ENCODE measurements around the gene TTC23L.

TTC23L gene

GRCh38 chr5:34868791-34869190 lies 29.8 kb downstream of the TTC23L start:
- in situ Hi-C loops (cut with MboI; ENCODE audit: low sequenced_read_pairs), result no loop called here

- in situ Hi-C loops (cut with MboI; ENCODE audit: low sequenced_read_pairs), result no loop called here
Observed at GRCh38 chr5:34869256-34869655, 30.3 kb downstream of the TTC23L start.

DNA sequence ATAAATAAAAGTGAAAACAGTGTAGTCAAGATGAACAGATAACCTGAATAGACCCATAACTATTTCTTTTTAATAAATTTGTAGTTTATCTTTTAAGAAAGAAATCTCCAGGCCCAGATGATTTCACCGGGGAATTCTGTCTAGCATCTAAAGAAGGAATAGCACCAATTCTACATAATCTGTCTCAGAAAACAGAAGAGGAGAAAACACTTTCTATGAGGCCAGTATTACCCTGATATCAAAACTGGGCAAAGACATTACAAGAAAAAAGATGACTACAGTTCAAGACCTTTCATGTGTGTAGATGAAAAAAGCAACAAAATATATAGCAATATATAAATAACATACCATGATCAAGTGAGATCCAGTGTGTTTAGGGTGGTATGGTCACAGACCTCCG lies 31.4 kb downstream of the TTC23L start:
- in situ Hi-C loops (cut with MboI; ENCODE audit: low sequenced_read_pairs), result no loop called here

GRCh38 chr5:34876275-34876674 lies 37.3 kb downstream of the TTC23L start:
- in situ Hi-C loops (cut with MboI; ENCODE audit: low sequenced_read_pairs), result loop anchor here (25.0 kb wide), 1 partner anchor 389 kb away; no protein-coding TSS in a partner anchor

DNA sequence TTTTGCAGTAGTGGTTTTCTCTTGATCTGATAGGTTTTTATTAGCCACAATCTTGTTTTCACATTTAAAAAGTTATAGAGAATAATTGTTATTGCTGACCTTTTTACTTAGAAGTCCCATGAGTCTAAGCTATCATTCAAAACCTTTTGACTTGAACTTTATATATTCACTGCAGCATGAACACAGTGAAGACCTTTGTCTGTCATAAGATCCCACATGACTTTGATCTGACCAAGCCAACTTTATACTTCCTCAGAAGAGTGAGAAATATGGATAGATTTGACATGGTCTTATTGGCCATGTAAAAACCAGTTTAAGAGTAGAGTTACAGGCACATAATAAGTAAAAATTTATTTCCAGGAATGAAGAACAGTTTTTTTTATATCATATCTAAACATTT lies 42.3 kb downstream of the TTC23L start:
- in situ Hi-C loops (cut with MboI; ENCODE audit: low sequenced_read_pairs), result loop anchor here (25.0 kb wide), 1 partner anchor 394 kb away; no protein-coding TSS in a partner anchor

DNA sequence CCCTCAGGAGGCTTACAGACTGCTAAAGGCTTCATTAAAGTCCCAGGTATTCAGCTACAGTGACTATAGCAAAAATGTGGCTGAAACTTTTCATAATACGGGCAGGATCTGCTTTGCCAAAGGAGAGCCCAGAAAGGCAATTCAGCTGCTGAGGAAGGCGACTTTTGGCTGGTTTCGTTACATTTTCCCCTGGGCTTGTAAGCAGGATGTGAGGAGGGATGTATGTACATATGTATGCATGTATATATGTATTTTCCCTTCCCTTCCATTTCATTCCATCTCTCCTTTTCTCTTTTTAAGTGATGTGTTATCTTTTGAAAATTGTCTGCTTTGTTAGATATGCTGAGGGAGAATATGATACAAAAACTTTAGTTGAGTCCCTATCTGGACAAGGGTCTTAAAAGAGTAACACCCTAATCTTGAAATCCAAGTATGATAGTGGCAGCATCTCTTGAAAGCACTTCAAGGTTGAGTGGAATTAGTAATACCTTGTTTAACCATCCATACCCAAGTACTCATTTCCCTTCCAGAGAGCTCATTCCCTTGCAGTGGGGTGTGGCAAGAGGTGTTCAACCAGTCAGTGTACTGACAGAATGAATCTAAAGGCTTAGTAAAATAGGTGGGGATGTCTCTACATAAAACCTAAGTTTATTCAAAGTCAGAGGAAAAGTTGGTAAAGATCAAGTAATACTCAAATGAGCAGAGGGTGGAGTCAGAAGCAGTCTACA lies 47.6 kb downstream of the TTC23L start:
- in situ Hi-C loops (cut with MboI; ENCODE audit: low sequenced_read_pairs), result loop anchor here (25.0 kb wide), 1 partner anchor 399 kb away; no protein-coding TSS in a partner anchor

GRCh38 chr5:34889394-34889793 lies 50.4 kb downstream of the TTC23L start:
- in situ Hi-C loops (cut with MboI; ENCODE audit: low sequenced_read_pairs), result loop anchor here (25.0 kb wide), 1 partner anchor 402 kb away; no protein-coding TSS in a partner anchor

DNA sequence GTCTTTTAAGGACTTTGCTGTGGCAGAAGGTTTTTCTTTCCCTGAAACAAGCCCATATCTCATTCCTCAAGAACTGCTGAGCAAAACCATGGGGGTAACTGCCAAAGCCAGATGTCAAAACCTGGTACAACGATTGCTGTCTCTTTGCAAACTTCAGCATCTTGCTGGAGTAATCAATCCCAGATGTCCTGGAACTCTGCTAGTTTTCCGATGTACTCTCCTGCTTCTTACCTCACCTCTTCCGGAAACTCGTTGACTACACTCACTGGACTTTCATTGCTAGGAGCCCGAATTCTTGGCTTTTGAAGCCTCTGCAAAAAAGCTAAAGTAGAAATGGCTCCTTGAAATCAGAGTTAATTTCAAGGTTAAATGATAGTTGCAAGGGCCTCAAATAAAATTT lies 53.0 kb downstream of the TTC23L start:
- in situ Hi-C loops (cut with MboI; ENCODE audit: low sequenced_read_pairs), result loop anchor here (25.0 kb wide), 1 partner anchor 405 kb away; no protein-coding TSS in a partner anchor

GRCh38 chr5:34892414-34892813 lies 53.5 kb downstream of the TTC23L start:
- in situ Hi-C loops (cut with MboI; ENCODE audit: low sequenced_read_pairs), result loop anchor here (25.0 kb wide), 1 partner anchor 405 kb away; no protein-coding TSS in a partner anchor

GRCh38 chr5:34894716-34895115 lies 55.8 kb downstream of the TTC23L start:
- in situ Hi-C loops (cut with MboI; ENCODE audit: low sequenced_read_pairs), result loop anchor here (25.0 kb wide), 1 partner anchor 407 kb away; no protein-coding TSS in a partner anchor

- in situ Hi-C loops (cut with MboI; ENCODE audit: low sequenced_read_pairs), result loop anchor here (25.0 kb wide), 1 partner anchor 409 kb away; no protein-coding TSS in a partner anchor
Observed at GRCh38 chr5:34895641-34896419, 56.9 kb downstream of the TTC23L start.

- in situ Hi-C loops (cut with MboI; ENCODE audit: low sequenced_read_pairs), result loop anchor here (25.0 kb wide), 1 partner anchor 410 kb away; no protein-coding TSS in a partner anchor
Observed at GRCh38 chr5:34897646-34898045, 58.7 kb downstream of the TTC23L start.

GRCh38 chr5:34898258-34898895 lies 59.4 kb downstream of the TTC23L start:
- in situ Hi-C loops (cut with MboI; ENCODE audit: low sequenced_read_pairs), result loop anchor here (25.0 kb wide), 1 partner anchor 411 kb away; no protein-coding TSS in a partner anchor

DNA sequence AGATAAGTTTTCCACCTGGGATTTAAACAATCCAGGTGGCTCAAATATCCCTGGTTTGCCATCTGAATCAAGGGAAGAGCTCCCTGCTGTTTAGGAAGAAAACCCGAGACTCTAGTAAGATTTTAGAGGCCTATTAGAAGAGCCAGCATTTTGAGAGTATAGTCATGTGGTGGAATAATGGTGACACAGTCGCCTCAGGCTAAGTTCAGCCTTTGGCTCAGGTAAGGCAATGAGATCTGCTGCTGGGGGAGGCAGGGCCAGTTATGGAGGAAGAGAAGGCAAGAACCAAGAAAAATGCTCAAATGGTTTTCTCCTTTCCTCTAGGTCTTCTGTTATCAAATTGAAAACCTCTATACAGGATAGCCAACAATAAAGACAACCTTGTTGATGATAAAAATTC lies 60.1 kb downstream of the TTC23L start:
- in situ Hi-C loops (cut with MboI; ENCODE audit: low sequenced_read_pairs), result loop anchor here (25.0 kb wide), 1 partner anchor 412 kb away; no protein-coding TSS in a partner anchor

DNA sequence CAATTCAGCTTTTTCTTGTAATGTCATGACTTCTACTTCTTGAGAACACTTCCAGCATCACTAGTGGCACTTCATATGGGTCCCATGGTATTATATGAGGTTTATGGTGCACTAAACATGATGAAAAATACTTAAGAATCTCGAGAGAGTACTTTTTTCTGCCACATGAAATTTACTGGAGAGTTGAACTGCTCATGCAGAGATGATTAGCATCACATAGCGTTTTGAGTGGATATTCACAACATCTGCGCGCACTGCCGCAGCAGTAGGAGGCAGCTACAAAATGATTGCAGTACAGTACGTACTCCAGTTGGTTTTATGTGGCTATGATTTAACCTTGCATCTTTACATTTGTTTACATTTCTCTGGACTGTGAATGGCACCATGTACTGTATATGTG lies 61.7 kb downstream of the TTC23L start:
- in situ Hi-C loops (cut with MboI; ENCODE audit: low sequenced_read_pairs), result no loop called here

DNA sequence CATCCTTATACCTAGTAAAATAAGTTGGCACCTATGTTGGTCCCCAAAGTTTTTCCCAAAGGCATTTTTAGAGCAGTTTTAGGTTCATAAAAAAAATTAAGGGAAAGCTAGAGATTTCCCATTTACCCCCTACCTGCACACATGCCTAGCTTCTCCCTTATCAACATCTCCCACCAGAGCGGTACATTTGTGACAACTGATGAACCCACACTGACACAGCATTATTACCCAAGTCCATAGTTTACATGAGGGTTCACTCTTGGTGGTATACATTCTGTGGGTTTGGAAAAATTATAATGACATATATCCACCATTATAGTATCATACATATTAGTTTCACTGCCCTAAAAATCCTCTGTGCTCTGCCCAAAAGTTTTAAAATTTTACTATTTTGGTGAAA lies 64.3 kb downstream of the TTC23L start:
- in situ Hi-C loops (cut with MboI; ENCODE audit: low sequenced_read_pairs), result no loop called here

GRCh38 chr5:34905564-34905963 lies 66.6 kb downstream of the TTC23L start:
- in situ Hi-C loops (cut with MboI; ENCODE audit: low sequenced_read_pairs), result no loop called here

DNA sequence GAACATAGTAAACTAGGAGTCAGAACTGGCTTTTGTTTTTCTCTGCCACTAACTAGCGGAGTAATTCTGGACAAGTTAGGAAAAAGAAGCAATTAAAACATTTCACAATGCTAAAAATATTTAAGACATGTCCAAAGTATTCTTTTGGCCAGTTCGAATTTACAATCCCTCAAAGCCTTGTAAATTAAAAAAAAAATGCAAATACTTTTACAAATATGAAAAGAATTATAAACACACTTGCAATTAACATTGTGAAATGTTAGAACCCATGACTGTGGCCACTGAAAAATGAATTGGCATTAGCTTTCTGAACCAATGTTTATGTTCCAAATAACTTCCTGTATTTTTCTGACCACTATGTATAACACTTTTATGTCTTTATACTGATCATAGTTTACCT lies 74.1 kb downstream of the TTC23L start:
- in situ Hi-C loops (cut with MboI; ENCODE audit: low sequenced_read_pairs), result no loop called here

GRCh38 chr5:34914671-34915138 lies 75.7 kb downstream of the TTC23L start:
- in situ Hi-C loops (cut with MboI; ENCODE audit: low sequenced_read_pairs), result no loop called here

DNA sequence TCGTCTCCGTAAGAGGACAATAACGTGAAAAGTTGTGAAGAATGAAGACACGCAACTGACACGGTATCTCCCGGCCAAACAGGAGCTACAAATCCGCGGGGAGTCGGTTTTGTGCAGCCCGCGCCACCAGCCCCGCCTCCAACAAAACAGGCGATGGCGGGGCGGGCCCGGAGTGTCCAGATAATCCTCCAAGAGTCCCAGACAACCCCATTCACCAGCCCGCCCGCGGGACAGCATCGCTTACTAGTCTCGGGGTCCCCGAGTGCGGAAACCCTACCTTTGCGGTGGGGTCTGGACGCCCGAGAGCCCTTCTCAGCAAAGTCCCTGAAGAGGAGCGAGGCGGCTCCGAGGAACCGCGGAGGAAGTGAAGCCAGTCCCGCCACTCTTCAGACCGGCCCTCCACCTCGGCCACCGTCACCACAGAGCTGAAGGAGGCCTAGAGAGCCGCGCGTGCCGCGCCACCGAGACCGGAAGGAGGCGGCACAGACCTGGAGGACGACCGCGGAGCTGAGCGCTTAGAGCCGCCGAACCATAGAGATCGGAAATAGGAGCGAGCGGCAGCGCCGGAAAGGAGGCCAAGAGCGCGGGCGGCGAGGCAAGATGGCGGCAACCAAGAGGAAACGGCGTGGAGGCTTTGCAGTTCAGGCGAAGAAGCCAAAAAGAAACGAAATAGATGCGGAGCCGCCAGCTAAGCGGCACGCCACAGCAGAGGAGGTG lies 76.3 kb downstream of the TTC23L start, which contains the start of the genes BRIX1 and RAD1:
Gene BRIX1 (plus strand): TSS at position 573 of the 717 bp plus-strand sequence. CDS start 28 bp downstream, at position 601.
Gene RAD1 (minus strand): TSS at position 366 of the 717 bp plus-strand sequence. CDS start 612 bp downstream, outside the sequence.
- in situ Hi-C loops (cut with MboI; ENCODE audit: low sequenced_read_pairs), result no loop called here
